Left lobe of liver (tissue), 2 donors: Measurements from ENCODE around the gene ZMYND19. TPM values are rescaled to one million over a fixed set of nuclear protein-coding genes. Genes with fewer than 3 reads are reported as not detected.
"Not testable (repeated sequence)": the region's sequence is repeated elsewhere in the genome, so short reads cannot be mapped to it uniquely, and the experiment has no call there.

ENCODE experiments used
- ATAC-seq: fragments of 200-7000 bp; cut with Tn5 transposase; one replicate; pipeline ENCODE4 v1.9.1; 2020; ENCODE audit warnings: mild to moderate bottlenecking, moderate library complexity
- DNase-seq: peaks from one replicate; pipeline ENCODE4 v3.0.0-alpha.2; 2020; ENCODE audit warnings: low spot score
- total RNA-seq: library from RNA; stranded (reverse); gene quantifications from one replicate; pipeline ENCODE4 v1.2.1, GENCODE V29; 2021
- donor health status: DM: no; HTN: no; CAD: no; lungs with moderate emphysema.
- donor health status: DM: no; HTN: yes; CAD: no.

Gene ZMYND19
- total RNA-seq, 1 donor from 2014 or later: 13.0 TPM

DNA sequence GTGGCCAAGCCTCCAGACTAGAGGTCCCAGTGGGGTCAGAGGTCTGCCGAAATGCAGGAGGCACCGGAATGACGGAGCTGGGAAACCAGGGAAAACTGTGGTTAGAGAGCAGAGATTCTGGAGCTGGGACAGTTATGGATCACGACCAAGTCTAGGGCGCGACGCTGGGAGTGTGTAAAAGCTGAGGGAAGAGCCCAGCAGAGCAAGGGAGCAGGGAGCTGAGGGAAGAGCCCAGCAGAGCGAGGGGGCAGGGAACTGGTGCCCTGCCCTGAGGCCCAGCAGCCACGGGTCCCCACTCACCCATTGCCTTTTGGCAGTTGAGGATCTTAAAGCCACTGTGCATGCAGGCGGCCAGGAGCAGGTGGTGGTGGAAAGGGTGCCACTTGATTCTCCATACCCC lies 26.2 kb downstream of the ZMYND19 start:
- DNase-seq (no peak), ATAC-seq (no peak)

DNA sequence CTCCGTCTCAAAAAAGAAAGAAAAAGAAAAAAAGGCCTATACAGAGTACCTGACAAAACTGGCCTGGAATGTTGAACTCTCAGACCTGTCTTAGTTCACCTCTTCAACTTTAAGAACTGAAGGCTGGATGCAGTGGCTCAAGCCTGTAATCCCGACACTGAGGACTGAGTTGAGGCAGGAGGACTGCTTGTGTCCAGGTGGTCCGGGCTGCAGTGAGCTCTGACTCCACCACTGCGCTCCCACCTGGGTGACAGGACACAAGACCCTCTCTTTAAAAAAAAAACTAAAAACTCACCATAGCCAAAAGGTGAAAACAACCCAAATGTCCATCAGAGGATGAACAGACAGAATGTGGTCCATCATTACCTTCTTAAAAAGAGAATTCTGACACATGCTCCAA lies 32.2 kb downstream of the ZMYND19 start:
- no peak for DNase-seq
- no peak for ATAC-seq

- ATAC-seq (peak; percentile 54), DNase-seq (peak; percentile 83)
These were observed 34.1 kb downstream of the ZMYND19 start for GRCh38 chr9:137556069-137556838.

GRCh38 chr9:137555179-137555578 lies 35.1 kb downstream of the ZMYND19 start:
- ATAC-seq (no peak), DNase-seq (no peak)

- ATAC-seq (no peak), DNase-seq (no peak)
These were observed 36.0 kb downstream of the ZMYND19 start for GRCh38 chr9:137554349-137554748.

GRCh38 chr9:137553654-137554053 lies 36.7 kb downstream of the ZMYND19 start:
- ATAC-seq, DNase-seq: not testable (repeated sequence)

DNA sequence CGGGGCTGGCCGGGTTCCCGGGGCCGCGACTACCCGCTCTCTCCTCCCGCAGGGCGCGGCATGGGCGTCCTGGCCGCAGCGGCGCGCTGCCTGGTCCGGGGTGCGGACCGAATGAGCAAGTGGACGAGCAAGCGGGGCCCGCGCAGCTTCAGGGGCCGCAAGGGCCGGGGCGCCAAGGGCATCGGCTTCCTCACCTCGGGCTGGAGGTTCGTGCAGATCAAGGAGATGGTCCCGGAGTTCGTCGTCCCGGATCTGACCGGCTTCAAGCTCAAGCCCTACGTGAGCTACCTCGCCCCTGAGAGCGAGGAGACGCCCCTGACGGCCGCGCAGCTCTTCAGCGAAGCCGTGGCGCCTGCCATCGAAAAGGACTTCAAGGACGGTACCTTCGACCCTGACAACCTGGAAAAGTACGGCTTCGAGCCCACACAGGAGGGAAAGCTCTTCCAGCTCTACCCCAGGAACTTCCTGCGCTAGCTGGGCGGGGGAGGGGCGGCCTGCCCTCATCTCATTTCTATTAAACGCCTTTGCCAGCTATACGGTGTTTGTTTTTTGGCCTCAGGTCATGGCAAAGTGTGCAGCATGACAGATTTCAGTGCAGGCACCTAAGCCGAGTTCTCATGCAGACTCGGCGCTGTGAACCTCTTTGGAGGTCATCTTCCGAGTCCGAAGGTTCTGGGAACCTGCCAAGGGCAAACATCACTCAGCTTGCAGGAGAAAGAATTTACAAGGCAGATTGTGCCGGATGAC lies 38.1 kb downstream of the ZMYND19 start:
- DNase-seq (peak; percentile 75), ATAC-seq (peak; percentile 11)

DNA sequence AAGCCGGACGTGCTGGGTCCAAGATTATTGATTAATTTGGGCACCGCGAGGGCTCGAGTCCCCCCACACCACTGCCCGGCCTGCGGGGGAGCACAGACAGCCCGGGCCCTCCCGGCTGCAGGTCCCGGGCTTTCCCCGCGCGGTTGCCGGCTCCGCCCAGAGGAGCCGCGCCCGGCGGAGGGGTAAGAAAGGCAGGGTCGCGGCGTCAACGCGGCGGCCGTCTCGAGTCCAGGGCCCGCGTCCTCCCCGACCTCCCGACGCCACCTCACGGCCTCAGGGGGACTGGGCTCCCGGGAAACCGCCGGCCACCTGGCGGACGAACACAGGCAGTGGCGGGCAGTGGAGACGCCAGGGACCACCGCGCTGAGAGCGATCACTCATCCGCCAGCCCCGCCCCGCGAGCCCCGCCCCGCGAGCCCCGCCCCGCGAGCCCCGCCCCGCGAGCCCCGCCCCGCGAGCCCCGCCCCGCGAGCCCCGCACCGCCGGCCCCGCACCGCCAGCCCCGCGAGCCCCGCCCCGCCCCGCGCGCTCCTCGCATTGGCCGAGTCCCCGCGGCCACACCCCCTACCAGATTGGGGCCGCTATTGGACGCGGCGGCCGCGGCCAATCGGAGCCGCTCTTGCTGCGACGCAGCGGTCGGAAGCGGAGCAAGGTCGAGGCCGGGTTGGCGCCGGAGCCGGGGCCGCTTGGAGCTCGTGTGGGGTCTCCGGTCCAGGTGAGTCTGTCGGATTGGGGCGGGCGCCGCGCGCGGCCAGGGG lies 38.9 kb downstream of the ZMYND19 start, which contains the start of gene MRPL41:
Gene MRPL41 (plus strand): TSS at position 616 of the 758 bp plus-strand sequence. CDS start 203 bp downstream, outside the sequence.
- peak; percentile 71 for ATAC-seq
- DNase-seq: peak; percentile 94

DNA sequence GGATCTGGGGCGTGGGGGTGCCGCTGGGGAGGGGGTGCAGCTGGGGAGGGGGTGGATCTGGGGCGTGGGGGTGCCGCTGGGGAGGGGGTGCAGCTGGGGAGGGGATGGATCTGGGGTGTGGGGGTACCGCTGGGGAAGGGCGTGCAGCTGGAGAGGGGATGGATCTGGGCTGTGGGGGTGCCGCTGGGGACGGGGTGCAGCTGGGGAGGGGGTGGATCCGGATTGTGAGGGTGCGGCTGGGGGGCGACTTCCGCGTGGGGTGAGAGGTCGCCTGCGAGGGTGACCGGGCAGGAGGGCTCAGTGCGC lies 39.4 kb downstream of the ZMYND19 start:
- not testable (repeated sequence) for ATAC-seq

DNA sequence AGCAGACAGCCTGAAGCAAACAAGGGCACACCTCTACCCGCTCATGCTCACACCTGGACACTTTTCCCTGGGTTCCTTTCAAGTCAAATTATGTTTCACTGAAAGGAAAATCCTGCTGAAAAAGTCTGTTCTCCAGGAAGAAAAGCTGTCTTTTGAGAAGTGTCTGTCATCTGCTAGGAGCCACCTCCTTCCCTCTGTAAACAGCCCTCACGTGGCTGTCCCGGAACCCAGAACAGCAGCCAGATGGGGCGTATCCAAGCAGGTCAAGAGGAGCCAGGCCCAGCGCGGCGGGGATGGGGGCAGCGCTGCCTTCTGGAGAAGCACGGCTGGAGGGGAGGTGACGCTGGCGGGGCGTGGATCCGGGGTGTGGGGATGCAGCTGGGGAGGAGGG lies 40.1 kb downstream of the ZMYND19 start, which contains the start of gene PNPLA7:
Gene PNPLA7 (minus strand): TSS at position 172 of the 391 bp plus-strand sequence. CDS start 205 bp downstream, outside the sequence.
- peak; percentile 74 for ATAC-seq

More for the DNA sequence above, 39.4 kb downstream of the ZMYND19 start:
- DNase-seq: not testable (repeated sequence)

GRCh38 chr9:137547687-137548543 lies 42.4 kb downstream of the ZMYND19 start:
- DNase-seq (no peak), ATAC-seq (no peak)

More for the DNA sequence above, 40.1 kb downstream of the ZMYND19 start, which contains the start of gene PNPLA7:
- DNase-seq: peak; percentile 96

- DNase-seq (no peak), ATAC-seq (no peak)
These were observed 45.2 kb downstream of the ZMYND19 start for GRCh38 chr9:137545123-137545522.

- ATAC-seq (no peak), DNase-seq (no peak)
These were observed 46.0 kb downstream of the ZMYND19 start for GRCh38 chr9:137544176-137544760.

GRCh38 chr9:137543237-137543963 lies 46.9 kb downstream of the ZMYND19 start:
- no peak for ATAC-seq
- no peak for DNase-seq

DNA sequence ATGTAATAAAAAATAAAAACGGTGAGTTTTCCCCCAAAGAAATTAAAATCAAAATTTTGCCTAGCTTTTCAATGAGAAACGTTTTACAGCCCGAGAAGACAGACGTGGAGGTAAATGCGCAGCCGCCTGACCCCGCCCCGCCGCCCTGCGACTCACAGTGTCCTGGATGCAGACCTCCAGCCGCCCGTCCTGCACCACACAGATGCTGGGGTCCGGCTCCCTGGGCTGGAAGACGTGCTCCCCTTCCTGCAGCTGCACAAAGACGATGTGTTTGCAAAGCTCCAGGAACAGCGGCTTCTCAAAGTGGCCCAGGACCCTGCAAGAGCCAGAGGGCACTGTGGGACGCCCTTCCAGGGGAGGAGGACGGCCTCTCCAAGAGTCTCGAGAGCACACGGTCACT lies 47.8 kb downstream of the ZMYND19 start:
- ATAC-seq (no peak), DNase-seq (no peak)

DNA sequence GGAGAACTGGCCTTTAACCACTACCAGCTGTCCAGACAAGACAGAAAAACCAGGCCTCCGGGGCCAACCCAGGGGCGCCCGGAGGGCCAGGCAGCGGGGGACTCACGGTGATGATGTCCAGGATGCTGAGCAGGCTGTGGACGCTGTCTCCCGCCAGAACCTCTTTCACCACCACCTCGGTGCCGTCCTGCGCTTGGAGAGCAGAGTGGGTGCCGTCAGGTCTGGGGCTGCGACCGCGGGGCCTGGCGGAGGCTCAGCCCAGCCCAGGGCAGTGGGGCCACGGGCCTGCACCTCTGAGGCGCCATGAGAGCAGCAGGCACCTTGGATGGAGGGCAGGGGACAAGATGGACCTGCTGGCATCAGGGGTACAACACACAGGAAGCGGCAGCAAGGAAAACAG lies 49.8 kb downstream of the ZMYND19 start:
- peak; percentile 11 for ATAC-seq
- DNase-seq: no peak

- no peak for ATAC-seq
- DNase-seq: no peak
These were observed 52.3 kb downstream of the ZMYND19 start for GRCh38 chr9:137538058-137538457.

GRCh38 chr9:137536594-137537131 lies 53.6 kb downstream of the ZMYND19 start:
- not testable (repeated sequence) for DNase-seq, ATAC-seq

DNA sequence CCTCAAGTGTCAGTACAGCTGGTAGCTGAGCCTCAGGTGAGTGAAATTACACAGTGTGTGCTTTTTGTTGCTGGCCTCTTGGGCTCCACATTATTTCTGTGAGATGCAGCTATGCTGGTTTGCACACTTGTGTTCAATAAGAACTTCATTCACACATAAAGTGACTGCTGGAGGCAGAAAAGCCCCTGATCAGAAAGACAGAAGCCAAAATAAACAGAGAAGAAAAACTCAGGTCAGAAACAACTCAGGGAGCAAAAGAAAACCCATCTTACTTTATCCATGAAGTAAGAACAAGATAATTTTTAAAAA lies 55.2 kb downstream of the ZMYND19 start:
- no peak for ATAC-seq
- DNase-seq: no peak
